Anterior cingulate cortex (tissue), 58 donors: Measurements from ENCODE around the gene AMT.
A peak's percentile ranks its signal among the peaks of the same experiment; 100 is the strongest.
"Not testable (repeated sequence)": the region's sequence is repeated elsewhere in the genome, so short reads cannot be mapped to it uniquely, and the experiment has no call there.

Source experiments
- DNase-seq, 58 donors: peaks; one replicate each; lab custom pipeline; 2025; lab: John Stamatoyannopoulos, UW

Gene AMT

DNA sequence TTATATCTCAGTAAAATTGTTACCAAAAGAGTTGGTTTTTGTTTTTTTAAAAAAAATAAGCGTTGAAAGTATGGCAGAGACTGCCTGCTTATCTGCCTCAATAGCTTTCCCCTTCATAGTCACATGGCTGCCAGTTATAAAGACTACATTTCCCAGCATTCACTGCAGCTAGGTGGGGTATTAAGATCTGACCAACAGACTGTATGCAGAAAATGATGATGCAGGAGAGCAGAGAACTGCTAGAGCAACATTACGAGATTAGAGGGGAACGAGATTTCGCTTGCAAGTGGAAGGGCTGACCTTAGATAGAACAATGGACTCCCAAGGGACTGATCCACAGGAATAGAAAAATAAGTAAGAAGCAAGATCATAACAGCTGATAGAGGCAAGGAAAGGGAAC, 24.8 kb downstream of the AMT start:
- DNase-seq = peak in 12 of 58 donors; percentile 4 to 54 (median 14)

DNA sequence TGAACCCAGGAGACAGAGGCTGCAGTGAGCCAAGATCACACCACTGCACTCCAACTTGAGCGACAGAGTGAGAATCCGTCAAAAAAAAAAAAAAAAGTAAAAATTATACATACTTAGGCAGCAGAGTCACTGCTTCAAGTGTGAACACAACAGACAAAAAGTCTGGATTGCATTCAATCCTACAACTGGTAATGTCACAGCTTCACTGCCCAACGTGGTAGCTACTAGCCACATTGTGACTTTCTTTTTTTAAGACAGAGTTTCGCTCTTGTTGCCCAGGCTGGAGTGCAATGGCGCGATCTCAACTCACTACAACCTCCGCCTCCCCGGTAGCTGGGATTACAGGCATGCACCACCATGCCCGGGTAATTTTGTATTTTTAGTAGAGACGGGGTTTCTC, 31.0 kb downstream of the AMT start:
- DNase-seq = not testable (repeated sequence)

DNA sequence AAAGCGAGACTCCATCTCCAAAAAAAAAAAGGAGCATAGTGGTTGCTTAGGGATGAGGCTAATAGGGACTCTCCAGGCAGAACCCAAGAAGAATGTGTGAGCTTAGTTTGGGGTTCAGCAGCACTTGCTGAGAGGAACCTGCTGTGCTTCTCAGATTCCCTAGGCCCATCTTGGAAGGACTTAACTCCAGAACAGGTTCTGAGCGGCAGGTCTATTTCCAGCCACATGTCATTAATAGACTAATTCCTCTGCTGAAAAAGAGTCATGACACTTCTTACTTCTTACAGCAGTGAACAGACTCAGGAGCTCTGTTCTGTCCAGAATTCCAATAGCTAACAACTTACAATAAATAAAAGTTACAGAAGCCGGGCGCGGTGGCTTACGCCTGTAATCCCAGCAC, 33.0 kb downstream of the AMT start:
- no peak for DNase-seq

DNA sequence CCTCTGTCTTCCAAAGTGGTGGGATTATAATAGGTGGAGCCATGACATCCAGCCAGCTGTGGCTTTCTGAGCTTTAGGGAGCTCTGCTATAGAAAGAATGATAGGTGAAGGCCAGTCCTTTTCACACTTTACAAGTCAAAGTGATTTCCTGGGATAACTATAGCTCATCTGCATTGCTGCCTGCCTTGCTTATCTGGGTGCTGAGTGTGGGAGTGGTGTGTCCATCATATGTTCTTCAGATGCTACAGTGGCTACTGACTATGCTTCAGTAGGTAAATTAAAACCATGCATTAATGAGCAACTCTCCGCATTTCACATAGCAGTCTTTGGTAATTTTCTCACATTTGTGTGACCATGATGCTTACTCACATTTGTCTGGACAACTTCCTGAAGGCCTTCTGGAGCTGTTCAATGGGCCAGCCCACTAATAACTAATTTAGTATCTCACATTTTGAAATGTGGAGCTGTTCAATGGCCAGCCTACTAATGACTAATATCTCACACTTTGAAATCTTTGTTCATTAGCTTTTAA, 33.9 kb downstream of the AMT start:
- no peak for DNase-seq

DNA sequence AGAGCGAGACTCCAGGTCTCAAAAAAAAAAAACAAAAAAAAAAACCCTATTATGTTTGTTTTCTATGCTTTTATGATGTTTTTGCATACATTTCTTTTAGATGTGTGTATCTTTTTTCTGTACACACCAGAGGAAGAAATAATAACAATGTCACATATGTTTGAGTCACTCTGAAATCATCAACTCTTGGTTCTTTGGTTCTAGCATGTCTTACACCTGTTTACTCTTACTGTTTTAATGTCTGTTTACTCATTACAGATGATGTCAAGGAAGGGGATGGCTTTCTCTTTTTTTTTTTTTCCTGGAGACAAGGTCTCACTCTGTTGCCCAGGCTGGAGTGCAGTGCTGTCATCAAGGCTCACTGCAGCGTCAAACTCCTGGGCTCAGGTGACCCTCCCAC, 34.6 kb downstream of the AMT start:
- no peak for DNase-seq

DNA sequence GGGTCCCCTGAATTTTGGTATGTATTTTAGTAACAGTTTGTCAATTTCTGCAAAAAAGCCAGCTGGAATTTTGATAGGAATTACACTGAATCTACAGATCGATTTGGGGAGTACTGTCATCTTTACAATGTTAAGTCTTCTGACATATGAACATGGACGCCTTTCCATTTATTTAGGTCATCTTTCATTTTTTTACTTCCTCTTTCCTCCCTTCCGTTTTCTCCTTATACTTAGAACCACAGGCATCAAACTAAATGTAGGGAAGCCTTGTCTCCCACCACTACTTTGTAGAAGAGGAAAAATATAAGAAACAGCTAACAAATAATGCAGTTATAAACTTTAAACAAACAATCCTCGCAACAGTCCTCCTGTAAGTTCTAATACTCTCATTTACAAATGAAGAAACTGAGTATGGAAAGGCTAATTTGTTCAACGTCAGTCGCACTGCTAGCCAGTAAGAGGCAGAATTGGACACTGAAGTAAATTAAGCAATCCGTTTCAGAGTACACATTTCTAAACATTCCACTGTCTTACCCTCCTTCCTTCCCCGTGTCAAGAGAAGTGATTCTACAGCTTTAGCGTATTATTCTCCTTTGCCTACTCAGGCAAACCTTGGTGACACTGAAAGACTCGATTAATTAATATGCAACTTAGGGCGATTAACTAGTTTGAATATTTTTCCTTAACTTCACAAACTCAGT, 36.1 kb downstream of the AMT start:
- no peak for DNase-seq

DNA sequence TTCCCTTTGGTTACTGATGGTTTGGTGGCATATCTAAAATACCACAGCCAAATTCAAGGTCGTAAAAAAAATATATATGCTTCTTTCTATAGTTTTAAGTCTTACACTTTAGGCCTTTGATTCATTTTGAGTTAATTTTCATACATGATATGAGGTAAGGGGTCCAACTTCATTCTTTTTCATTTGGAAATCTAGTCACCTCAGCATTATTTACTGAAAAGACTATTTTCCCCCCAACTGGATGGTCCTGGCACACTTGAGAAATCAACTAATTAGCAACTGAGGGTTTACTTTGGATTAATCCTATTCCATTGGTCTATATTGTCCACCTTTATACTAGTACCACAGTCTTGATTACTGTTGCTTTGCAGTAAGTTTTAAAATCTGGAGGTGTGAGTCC, 36.7 kb downstream of the AMT start:
- no peak for DNase-seq

DNA sequence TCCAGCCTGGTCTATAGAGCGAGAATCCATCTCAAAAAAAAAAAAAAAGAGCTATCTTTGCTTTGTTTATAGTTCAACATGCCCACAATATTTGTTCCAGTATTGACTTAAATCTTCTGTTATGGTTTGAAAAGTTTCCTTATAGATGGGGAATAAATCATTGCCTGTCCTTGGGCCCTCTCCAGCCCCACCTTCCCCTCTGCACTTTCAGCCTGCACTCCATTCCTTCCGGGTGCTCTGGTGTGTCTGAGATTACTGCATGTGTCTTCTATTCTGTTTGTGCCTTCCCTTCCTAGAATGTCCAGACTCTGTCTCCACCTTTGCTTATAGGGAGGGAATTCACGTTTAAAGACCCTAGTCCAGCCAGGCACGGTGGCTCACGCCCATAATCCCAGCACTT, 38.9 kb downstream of the AMT start:
- DNase-seq = no peak

DNA sequence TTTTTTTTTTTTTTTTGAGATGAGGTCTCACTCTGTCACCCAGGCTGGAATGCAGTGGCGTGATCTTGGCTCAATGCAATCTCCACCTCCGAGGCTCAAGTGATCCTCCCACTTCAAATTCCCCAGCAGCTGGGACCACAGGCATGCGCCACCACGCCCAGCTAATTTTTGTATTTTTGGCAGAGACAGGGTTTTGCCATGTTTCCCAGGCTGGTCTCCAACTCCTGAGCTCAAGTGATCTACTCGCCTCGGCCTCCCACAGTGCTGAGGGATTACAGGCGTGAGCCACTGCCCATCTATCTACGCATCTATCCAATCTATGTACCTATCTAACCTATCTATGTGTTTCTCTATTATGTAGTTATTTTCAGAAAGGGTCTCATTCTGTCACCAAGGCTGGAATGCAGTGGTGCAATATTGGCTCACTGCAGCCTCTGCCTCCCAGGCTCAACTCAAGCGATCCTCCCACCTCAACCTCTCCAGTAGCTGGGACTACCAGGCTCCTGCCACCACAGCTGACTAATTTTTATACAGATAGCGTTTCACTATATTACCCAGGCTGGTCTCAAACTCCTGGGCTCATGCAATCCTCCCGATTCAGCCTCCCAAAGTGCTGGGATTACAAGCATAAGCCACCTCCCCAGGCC, 43.9 kb downstream of the AMT start:
- DNase-seq = peak in 7 of 58 donors; percentile 3 to 16 (median 6)

DNA sequence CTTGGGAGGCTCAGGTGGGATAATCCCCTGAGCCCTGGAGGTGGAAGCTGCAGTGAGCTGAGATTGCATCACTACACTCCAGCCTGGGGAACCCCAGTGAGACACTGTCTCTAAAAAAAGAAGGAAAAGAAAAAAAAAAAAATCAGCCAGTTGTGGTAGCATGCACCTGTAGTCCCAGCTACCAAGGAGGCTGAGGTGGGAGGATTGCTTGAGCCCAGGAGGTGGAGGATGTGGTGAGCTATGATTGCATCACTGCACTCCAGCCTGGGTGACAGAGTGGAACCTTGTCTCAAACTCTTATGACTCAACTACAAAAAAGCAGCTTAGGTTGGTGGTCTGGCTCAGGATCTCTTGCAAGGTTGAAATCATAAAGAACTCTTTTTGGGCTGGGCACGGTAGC, 44.8 kb downstream of the AMT start:
- no peak for DNase-seq

DNA sequence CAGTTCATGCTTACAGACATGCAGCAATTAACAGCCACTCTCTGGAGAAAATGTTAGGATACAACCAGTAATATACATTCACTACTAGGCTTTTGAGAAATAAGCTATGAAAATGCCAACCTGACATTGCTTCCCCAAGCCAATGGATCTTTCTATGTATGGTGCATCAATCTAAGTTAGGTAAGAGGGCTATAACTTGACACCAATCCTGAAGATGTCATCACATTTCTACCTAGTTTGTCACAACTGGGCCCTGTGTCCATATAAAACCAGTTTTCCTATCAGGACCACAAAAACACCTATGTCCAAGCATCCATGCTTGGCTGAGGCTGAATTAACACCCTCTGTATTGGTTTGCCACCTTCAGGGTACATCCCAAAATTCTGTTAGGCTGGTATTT, 50.3 kb downstream of the AMT start:
- DNase-seq = no peak

DNA sequence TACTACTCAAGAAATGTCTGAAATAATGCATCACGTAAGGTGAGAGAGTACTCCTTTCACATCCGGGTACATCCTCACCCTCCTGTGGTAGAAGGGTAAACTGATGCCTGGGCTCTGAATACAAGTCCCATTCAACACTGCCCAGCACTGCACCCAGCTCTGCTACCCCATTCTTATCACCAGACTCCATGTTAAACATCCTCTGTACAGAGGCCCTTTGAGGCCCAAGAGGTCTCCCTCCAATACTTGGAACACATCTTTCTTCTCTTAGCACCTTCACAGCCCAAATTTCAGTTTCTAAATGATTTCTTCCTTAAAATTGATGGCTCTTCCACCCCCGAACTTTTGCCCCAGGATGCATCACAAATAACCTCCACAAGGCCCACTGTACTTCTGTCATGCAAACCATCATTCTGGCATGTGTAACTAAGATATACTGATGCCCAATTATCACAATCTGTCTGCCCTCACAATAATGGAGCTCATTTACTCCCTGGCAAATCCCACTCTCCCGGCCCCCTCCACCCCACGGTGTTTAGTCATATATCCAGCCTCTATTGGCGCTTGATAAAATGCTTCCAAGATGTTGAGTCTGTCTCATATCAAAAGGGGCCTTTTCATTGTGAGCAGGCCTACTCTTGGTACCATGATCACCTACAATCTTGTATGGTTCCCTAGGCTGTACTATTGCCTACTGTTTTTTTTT, 51.5 kb downstream of the AMT start:
- DNase-seq = no peak
